K562 (cell line): ENCODE measurements around the gene VIPR1. TPM values are rescaled to one million over a fixed set of nuclear protein-coding genes. Genes with fewer than 3 reads are reported as not detected.

Source experiments
- ATAC-seq: fragments of 200-7000 bp; cut with Tn5 transposase; 3 replicates; pipeline ENCODE4 v1.9.1; 2020; ENCODE audit warnings: moderate library complexity
- BruUV-seq: library from RNA; stranded (reverse); fragments of 400-500 nt; replicated peaks from 2 replicates; lab custom pipeline; 2021; lab: Mats Ljungman, UMichigan
- CTCF ChIA-PET: fragments of 300-600 bp; formaldehyde crosslinking; extraction: SDS; loops from one replicate; lab custom pipeline; 2021; ENCODE audit warnings: low intra/inter-chr PET ratio; lab: Yijun Ruan, JAX
- POLR2A ChIA-PET: fragments of 300-600, 350-650 bp; sonication (Branson Sonifier 250); formaldehyde crosslinking; extraction: SDS; loops from one replicate; lab custom pipeline; 2021; ENCODE audit warnings: antibody characterized with exemption, inconsistent platforms; lab: Yijun Ruan, JAX
- DNase-seq, 4 experiments: peaks; one replicate each; pipeline versions ENCODE4 v3.0.0 to v3.0.0-alpha.2; 2011 to 2018; ENCODE audit warnings: low spot score in 3 of 4, mixed read lengths in 3 of 4; ENCODE audit errors: extremely low read depth in 1 of 4
- FAIRE-seq: peaks from 2 replicates; lab custom pipeline; 2011; peaks lifted over from hg19 to GRCh38; lab: Jason Lieb, UNC
- H2AFZ ChIP-seq: 2 replicates; pipeline ENCODE4 v1.6.0; 2011; ENCODE audit warnings: low read depth, low read length, control low read depth, inconsistent platforms
- H3K27ac ChIP-seq: fragments of 200-600 bp; 3 replicates; pipeline ENCODE4 v1.8.0; 2011; ENCODE audit warnings: low read depth, mild to moderate bottlenecking, control low read depth, inconsistent platforms, low read length, moderate library complexity, mixed read lengths; ENCODE audit errors: extremely low read depth
- H3K27me3 ChIP-seq, 2 experiments: fragments of 300-600 bp in 1 of 2; 2 replicates in 1 of 2; 3 replicates in 1 of 2; pipeline versions ENCODE4 v1.6.0 to v1.8.0; 2011; ENCODE audit warnings: inconsistent platforms in 2 of 2, low read length in 2 of 2, mild to moderate bottlenecking in 1 of 2, mixed read lengths in 1 of 2, moderate library complexity in 1 of 2; ENCODE audit not compliant: control insufficient read depth in 2 of 2, insufficient read depth in 2 of 2
- H3K36me3 ChIP-seq: fragments of 300-600 bp; 3 replicates; pipeline ENCODE4 v1.8.0; 2011; ENCODE audit warnings: mild to moderate bottlenecking, low read length, inconsistent platforms; ENCODE audit not compliant: control insufficient read depth, insufficient read depth
- H3K4me1 ChIP-seq, 2 experiments: fragments of 200-600 bp in 1 of 2; replicated peaks in 1 of 2; 2 replicates in 1 of 2; 3 replicates in 1 of 2; pipeline versions ENCODE4 v1.5.1 to v1.8.0; 2011; ENCODE audit warnings: inconsistent platforms in 2 of 2, low read length in 2 of 2, mild to moderate bottlenecking in 1 of 2, mixed read lengths in 1 of 2, moderate library complexity in 1 of 2; ENCODE audit not compliant: control insufficient read depth in 2 of 2, insufficient read depth in 2 of 2
- H3K4me2 ChIP-seq: 2 replicates; pipeline ENCODE4 v1.6.1; 2011; ENCODE audit warnings: low read length, control low read depth, inconsistent platforms, mixed read lengths; ENCODE audit not compliant: insufficient read depth
- H3K4me3 ChIP-seq: fragments of 200-600 bp; sonication (generic), shearing (Covaris generic); 2 replicates; pipeline ENCODE4 v1.5.1; 2016; ENCODE audit warnings: control low read depth, inconsistent platforms
- H3K79me2 ChIP-seq: fragments of 200-600 bp; 3 replicates; pipeline ENCODE4 v1.8.0; 2011; ENCODE audit warnings: low read length, inconsistent platforms; ENCODE audit not compliant: control insufficient read depth, insufficient read depth
- H3K9ac ChIP-seq, 2 experiments: 2 replicates each; pipeline versions ENCODE4 v1.6.0 to v1.6.1; 2011; ENCODE audit warnings: low read depth in 2 of 2, low read length in 2 of 2, control low read depth in 1 of 2, inconsistent platforms in 1 of 2, mild to moderate bottlenecking in 1 of 2, mixed read lengths in 1 of 2; ENCODE audit not compliant: insufficient read depth in 1 of 2
- H3K9me1 ChIP-seq: one replicate; pipeline ENCODE4 v1.6.0; 2011; ENCODE audit warnings: inconsistent platforms, mild to moderate bottlenecking, low read length, moderate library complexity; ENCODE audit not compliant: control insufficient read depth, insufficient read depth
- H3K9me3 ChIP-seq: replicated peaks from 2 replicates; pipeline ENCODE4 v1.5.1; 2011; ENCODE audit warnings: low read depth, low read length, inconsistent platforms; ENCODE audit not compliant: control insufficient read depth, insufficient read depth
- H4K20me1 ChIP-seq: replicated peaks from 2 replicates; pipeline ENCODE4 v1.6.1; 2011; ENCODE audit warnings: low read length, inconsistent platforms, mixed read lengths; ENCODE audit not compliant: control insufficient read depth, insufficient read depth
- ARID2 ChIP-seq: fragments of 450-650 bp; IDR thresholded peaks from 2 replicates; pipeline ENCODE4 v1.6.1; 2017; ENCODE audit warnings: antibody characterized with exemption, mild to moderate bottlenecking
- ETS2 ChIP-seq: IDR thresholded peaks from 2 replicates; pipeline ENCODE4 v1.6.1; 2016; ENCODE audit warnings: borderline replicate concordance, missing genetic modification characterization, mild to moderate bottlenecking, moderate library complexity, missing compliant biosample characterization; ENCODE audit not compliant: poor library complexity, severe bottlenecking
- HMGN3 ChIP-seq: IDR thresholded peaks from 2 replicates; pipeline ENCODE4 v1.6.1; 2011; ENCODE audit warnings: borderline replicate concordance, low read depth, mild to moderate bottlenecking, mixed read lengths, low read length; ENCODE audit not compliant: insufficient read length; ENCODE audit errors: extremely low read depth
- MEIS2 ChIP-seq: fragments of 450-650 bp; IDR thresholded peaks from 2 replicates; pipeline ENCODE4 v1.6.1; 2014; ENCODE audit warnings: mild to moderate bottlenecking; ENCODE audit not compliant: partially characterized antibody
- MYC ChIP-seq, 2 experiments: fragments of 250-450 bp in 1 of 2; sonication (Bioruptor Pico) in 1 of 2; IDR thresholded peaks; 2 replicates each; pipeline versions ENCODE4 v1.5.1 to v1.6.1; 2012 to 2021; ENCODE audit warnings: low read depth in 2 of 2, borderline replicate concordance in 1 of 2, improper control_type of control experiment in 1 of 2, low read length in 1 of 2, mild to moderate bottlenecking in 1 of 2, moderate library complexity in 1 of 2
- PHB ChIP-seq: fragments of 250-450 bp; sonication (Bioruptor Pico); IDR thresholded peaks from 2 replicates; pipeline ENCODE4 v1.5.0; 2021
- SIX5 ChIP-seq, 2 experiments: IDR thresholded peaks; 2 replicates each; pipeline ENCODE4 v1.6.1; 2011; ENCODE audit warnings: low read length in 2 of 2, borderline replicate concordance in 1 of 2, low read depth in 1 of 2, mild to moderate bottlenecking in 1 of 2, moderate library complexity in 1 of 2; ENCODE audit not compliant: insufficient read depth in 1 of 2
- ZFX ChIP-seq: sonication (generic); formaldehyde crosslinking; IDR thresholded peaks from 2 replicates; pipeline ENCODE4 v1.8.0; 2022; ENCODE audit warnings: mild to moderate bottlenecking, missing genetic modification reagents, moderate library complexity
- WGBS: fragments of 100-300 bp; shearing (Covaris generic); methylation state at CpG from one replicate; pipeline ENCODE4 v1.1.6; 2016; ENCODE audit warnings: low coverage, mixed read lengths; ENCODE audit not compliant: insufficient coverage; ENCODE audit errors: missing lambda C conversion rate; 5-methylcytosine and 5-hydroxymethylcytosine counted together
- in situ Hi-C: fragments of 300-500 bp; cut with MboI; formaldehyde crosslinking; loops from 4 replicates; pipeline ENCODE4 v1.15.0; 2018; ENCODE audit warnings: inconsistent platforms, mixed read lengths
- intact Hi-C: fragments of 100-400 bp; cut with micrococcal nuclease; formaldehyde crosslinking; loops from 2 replicates; pipeline ENCODE4 v1.14.2; 2022
- polyA plus RNA-seq, 8 experiments: library from polyadenylated mRNA; depleted of rRNA in 4 of 8; stranded (reverse) in 5 of 8; unstranded in 3 of 8; fragments of >200 nt; fragmentation: Nextera tagmentation in 2 of 8; fragmentation: Illumina TruSeq in 1 of 8; extraction: Ambion mirVana in 2 of 8; extraction: Trizol in 1 of 8; gene quantifications; 2 replicates each; pipeline versions ENCODE4 v1.2.1 to v1.2.3, GENCODE V29; 2011 to 2014; ENCODE audit warnings: inconsistent platforms in 1 of 8, missing spikeins in 1 of 8
- total RNA-seq, 7 experiments: library from RNA; depleted of rRNA in 6 of 7; stranded (reverse); fragments of >200 nt in 6 of 7; fragmentation: Illumina TruSeq in 2 of 7; extraction: Trizol in 2 of 7; gene quantifications; 2 replicates each; pipeline versions ENCODE4 v1.2.1 to v1.2.3, GENCODE V29; 2011 to 2021; ENCODE audit warnings: low replicate concordance in 1 of 7
- TF ChIP-seq, protein P1 (sequence below): fragments of 450-650 bp; conservative IDR thresholded peaks from 2 replicates; pipeline ENCODE4 v1.6.1; 2016; ENCODE audit warnings: missing genetic modification characterization, low read depth, mild to moderate bottlenecking, control low read depth, missing compliant biosample characterization
- TF ChIP-seq, protein P2 (sequence below): fragments of 450-650 bp; IDR thresholded peaks from 2 replicates; pipeline ENCODE4 v1.6.1; 2017; ENCODE audit warnings: antibody characterized with exemption
- TF ChIP-seq, protein P3 (sequence below): fragments of 250-450 bp; sonication (Bioruptor Pico); IDR thresholded peaks from 2 replicates; pipeline ENCODE4 v1.6.1; 2021; ENCODE audit warnings: mild to moderate bottlenecking
- TF ChIP-seq, protein P4 (sequence below): sonication (generic); formaldehyde crosslinking; IDR thresholded peaks from 2 replicates; pipeline ENCODE4 v1.8.1; 2023; ENCODE audit warnings: mild to moderate bottlenecking, missing genetic modification reagents

Gene VIPR1
- total and polyA plus RNA-seq, 9 of the 15 experiments (the other 6 are each of a cell fraction or from before 2014, with no cell fraction given), result 0.04 to 0.38 (median 0.12) TPM; not detected in 3

DNA sequence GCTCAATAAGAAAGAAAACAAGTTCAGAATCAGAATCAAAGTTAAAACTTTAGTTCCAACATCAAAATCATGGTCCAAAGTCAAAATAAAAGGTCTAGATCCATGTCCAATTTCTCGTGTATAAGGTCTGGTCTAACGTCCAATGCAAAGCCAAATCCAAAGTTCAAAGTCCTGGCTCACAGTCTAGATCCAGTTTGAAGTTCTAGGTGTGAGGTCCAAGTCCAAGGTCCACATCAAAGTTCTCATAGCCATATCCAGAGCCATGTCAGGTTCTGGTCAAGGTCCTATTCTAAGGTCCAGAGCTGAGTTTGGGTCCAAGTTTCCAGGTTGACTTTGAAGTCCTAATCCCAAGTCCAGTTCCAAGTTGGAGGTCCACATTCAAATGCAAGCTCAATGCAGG lies 40.7 kb upstream of the VIPR1 start (continued):
- TF ChIP-seq, protein P1, sequence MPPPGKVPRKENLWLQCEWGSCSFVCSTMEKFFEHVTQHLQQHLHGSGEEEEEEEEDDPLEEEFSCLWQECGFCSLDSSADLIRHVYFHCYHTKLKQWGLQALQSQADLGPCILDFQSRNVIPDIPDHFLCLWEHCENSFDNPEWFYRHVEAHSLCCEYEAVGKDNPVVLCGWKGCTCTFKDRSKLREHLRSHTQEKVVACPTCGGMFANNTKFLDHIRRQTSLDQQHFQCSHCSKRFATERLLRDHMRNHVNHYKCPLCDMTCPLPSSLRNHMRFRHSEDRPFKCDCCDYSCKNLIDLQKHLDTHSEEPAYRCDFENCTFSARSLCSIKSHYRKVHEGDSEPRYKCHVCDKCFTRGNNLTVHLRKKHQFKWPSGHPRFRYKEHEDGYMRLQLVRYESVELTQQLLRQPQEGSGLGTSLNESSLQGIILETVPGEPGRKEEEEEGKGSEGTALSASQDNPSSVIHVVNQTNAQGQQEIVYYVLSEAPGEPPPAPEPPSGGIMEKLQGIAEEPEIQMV, result no peak
- TF ChIP-seq SIX5 (IDR thresholded peaks at IDR 0.05; ENCODE audit: borderline replicate concordance in 1 of 2, insufficient read depth in 1 of 2, low read depth in 1 of 2, low read length in 2 of 2), result no peak
- TF ChIP-seq, protein P2, sequence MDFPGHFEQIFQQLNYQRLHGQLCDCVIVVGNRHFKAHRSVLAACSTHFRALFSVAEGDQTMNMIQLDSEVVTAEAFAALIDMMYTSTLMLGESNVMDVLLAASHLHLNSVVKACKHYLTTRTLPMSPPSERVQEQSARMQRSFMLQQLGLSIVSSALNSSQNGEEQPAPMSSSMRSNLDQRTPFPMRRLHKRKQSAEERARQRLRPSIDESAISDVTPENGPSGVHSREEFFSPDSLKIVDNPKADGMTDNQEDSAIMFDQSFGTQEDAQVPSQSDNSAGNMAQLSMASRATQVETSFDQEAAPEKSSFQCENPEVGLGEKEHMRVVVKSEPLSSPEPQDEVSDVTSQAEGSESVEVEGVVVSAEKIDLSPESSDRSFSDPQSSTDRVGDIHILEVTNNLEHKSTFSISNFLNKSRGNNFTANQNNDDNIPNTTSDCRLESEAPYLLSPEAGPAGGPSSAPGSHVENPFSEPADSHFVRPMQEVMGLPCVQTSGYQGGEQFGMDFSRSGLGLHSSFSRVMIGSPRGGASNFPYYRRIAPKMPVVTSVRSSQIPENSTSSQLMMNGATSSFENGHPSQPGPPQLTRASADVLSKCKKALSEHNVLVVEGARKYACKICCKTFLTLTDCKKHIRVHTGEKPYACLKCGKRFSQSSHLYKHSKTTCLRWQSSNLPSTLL, result no peak
- no peak for TF ChIP-seq MEIS2

DNA sequence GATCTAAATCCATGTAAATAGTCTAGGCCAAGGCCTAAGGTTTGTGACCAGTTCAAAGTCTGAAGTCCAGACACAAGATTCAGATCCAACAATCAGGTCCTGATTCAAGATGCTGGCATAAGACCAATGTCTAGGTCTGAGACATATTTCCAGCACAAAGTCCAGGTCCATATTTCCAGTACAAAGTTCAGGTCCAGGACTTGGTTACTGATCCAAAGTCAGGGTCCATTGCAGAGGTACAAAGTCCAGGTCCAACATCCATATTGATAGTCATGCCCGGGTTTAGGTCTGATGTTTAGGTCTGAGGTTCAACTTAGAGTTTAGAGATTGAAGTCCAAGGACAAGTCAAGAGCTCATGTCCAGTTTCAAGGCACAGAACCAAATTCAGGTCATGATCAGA lies 39.4 kb upstream of the VIPR1 start:
- in situ Hi-C loops, result no loop called here
- BruUV-seq, result no TSS peak
- no peaks in the 10 kb centered on the region for H3K9me1 ChIP-seq
- TF ChIP-seq PHB (CRISPR knock-in tag), result no peak
- TF ChIP-seq ARID2, result no peak
- TF ChIP-seq, protein P3, sequence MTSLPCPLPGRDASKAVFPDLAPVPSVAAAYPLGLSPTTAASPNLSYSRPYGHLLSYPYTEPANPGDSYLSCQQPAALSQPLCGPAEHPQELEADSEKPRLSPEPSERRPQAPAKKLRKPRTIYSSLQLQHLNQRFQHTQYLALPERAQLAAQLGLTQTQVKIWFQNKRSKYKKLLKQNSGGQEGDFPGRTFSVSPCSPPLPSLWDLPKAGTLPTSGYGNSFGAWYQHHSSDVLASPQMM (CRISPR knock-in tag), result no peak
- TF ChIP-seq HMGN3, result no peak
- TF ChIP-seq ZFX (CRISPR knock-in tag), result no peak
- TF ChIP-seq, protein P4, sequence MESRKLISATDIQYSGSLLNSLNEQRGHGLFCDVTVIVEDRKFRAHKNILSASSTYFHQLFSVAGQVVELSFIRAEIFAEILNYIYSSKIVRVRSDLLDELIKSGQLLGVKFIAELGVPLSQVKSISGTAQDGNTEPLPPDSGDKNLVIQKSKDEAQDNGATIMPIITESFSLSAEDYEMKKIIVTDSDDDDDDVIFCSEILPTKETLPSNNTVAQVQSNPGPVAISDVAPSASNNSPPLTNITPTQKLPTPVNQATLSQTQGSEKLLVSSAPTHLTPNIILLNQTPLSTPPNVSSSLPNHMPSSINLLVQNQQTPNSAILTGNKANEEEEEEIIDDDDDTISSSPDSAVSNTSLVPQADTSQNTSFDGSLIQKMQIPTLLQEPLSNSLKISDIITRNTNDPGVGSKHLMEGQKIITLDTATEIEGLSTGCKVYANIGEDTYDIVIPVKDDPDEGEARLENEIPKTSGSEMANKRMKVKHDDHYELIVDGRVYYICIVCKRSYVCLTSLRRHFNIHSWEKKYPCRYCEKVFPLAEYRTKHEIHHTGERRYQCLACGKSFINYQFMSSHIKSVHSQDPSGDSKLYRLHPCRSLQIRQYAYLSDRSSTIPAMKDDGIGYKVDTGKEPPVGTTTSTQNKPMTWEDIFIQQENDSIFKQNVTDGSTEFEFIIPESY (CRISPR knock-in tag), result no peak
- TF ChIP-seq MYC (IDR thresholded peaks at IDR 0.05; ENCODE audit: low read depth, low read length), result no peak
- TF ChIP-seq MYC (CRISPR knock-in tag; IDR thresholded peaks at IDR 0.05; ENCODE audit: borderline replicate concordance, low read depth), result no peak
- TF ChIP-seq ETS2, result no peak

More for the DNA sequence above, 39.4 kb upstream of the VIPR1 start:
- ChIA-PET POLR2A (interaction anchor here (0.6 kb wide), 1 partner anchor 68 kb away, joined by 3 read pairs; no protein-coding TSS in a partner anchor), CTCF (no interaction called here)
- Histone ChIP-seq H3K36me3 (no peaks in the 10 kb centered on the region), H3K4me2 (no peak overlapping the region), H4K20me1 (no peaks in the 10 kb centered on the region), H3K9ac (no peak overlapping the region), H2AFZ (no peak overlapping the region), H3K4me1 (no peaks in the 10 kb centered on the region), H3K27ac (no peak overlapping the region), H3K79me2 (no peaks in the 10 kb centered on the region), H3K27me3 (no peaks in the 10 kb centered on the region), H3K9me3 (no peaks in the 10 kb centered on the region), H3K4me3 (no peak overlapping the region)
- FAIRE-seq, result no peak
- 0% methylated on average over 1 of the region's 1 CpG for WGBS
- intact Hi-C loops, result no loop called here
- ATAC-seq, result no peak
- no peak for DNase-seq
